Measurements from ENCODE around the gene PDLIM7.
"Not testable (repeated sequence)": the region's sequence is repeated elsewhere in the genome, so short reads cannot be mapped to it uniquely, and the experiment has no call there.

PDLIM7 gene

GRCh38 chr5:177492841-177493240, 4.6 kb downstream of the PDLIM7 start:
- DNase-seq (ENCODE audit: insufficient read length, low spot score) (no peak), FAIRE-seq (no peak)

GRCh38 chr5:177491983-177492746, 5.2 kb downstream of the PDLIM7 start:
- no peak for DNase-seq (ENCODE audit: insufficient read length, low spot score)
- no peak for FAIRE-seq

- FAIRE-seq = peak; percentile 4
These were observed 5.9 kb downstream of the PDLIM7 start for GRCh38 chr5:177491429-177491945.

GRCh38 chr5:177490992-177491391, 6.4 kb downstream of the PDLIM7 start:
- DNase-seq (ENCODE audit: insufficient read length, low spot score) (no peak), FAIRE-seq (no peak)

More at GRCh38 chr5:177491429-177491945, 5.9 kb downstream of the PDLIM7 start:
- no peak for DNase-seq (ENCODE audit: insufficient read length, low spot score)

- DNase-seq (ENCODE audit: insufficient read length, low spot score) (no peak), FAIRE-seq (no peak)
These were observed 7.0 kb downstream of the PDLIM7 start for GRCh38 chr5:177490311-177490991.

GRCh38 chr5:177489119-177489716, 8.2 kb downstream of the PDLIM7 start:
- DNase-seq (ENCODE audit: insufficient read length, low spot score) (no peak), FAIRE-seq (no peak)

GRCh38 chr5:177487975-177488374, 9.4 kb downstream of the PDLIM7 start:
- no peak for FAIRE-seq
- no peak for DNase-seq (ENCODE audit: insufficient read length, low spot score)

- no peak for DNase-seq (ENCODE audit: insufficient read length, low spot score)
- no peak for FAIRE-seq
These were observed 10.3 kb downstream of the PDLIM7 start for GRCh38 chr5:177487144-177487543.

GRCh38 chr5:177486256-177486655, 11.1 kb downstream of the PDLIM7 start:
- no peak for FAIRE-seq
- no peak for DNase-seq (ENCODE audit: insufficient read length, low spot score)

GRCh38 chr5:177485753-177486152, 11.7 kb downstream of the PDLIM7 start:
- not testable (repeated sequence) for FAIRE-seq; DNase-seq (ENCODE audit: insufficient read length, low spot score)

- FAIRE-seq = no peak
- DNase-seq (ENCODE audit: insufficient read length, low spot score) = no peak
These were observed 12.4 kb downstream of the PDLIM7 start for GRCh38 chr5:177484902-177485549.

GRCh38 chr5:177483994-177484901, 13.2 kb downstream of the PDLIM7 start:
- FAIRE-seq (no peak), DNase-seq (ENCODE audit: insufficient read length, low spot score) (no peak)

GRCh38 chr5:177483042-177483441, 14.4 kb downstream of the PDLIM7 start:
- no peak for FAIRE-seq

GRCh38 chr5:177482359-177482795, 15.0 kb downstream of the PDLIM7 start:
- DNase-seq (ENCODE audit: insufficient read length, low spot score) (no peak), FAIRE-seq (no peak)

More at GRCh38 chr5:177483042-177483441, 14.4 kb downstream of the PDLIM7 start:
- no peak for DNase-seq (ENCODE audit: insufficient read length, low spot score)

- DNase-seq (ENCODE audit: insufficient read length, low spot score) = no peak
- FAIRE-seq = no peak
These were observed 17.6 kb downstream of the PDLIM7 start for GRCh38 chr5:177479774-177480173.

GRCh38 chr5:177478711-177479646, 18.4 kb downstream of the PDLIM7 start:
- DNase-seq (ENCODE audit: insufficient read length, low spot score) = no peak

GRCh38 chr5:177477701-177478477, 19.5 kb downstream of the PDLIM7 start:
- no peak for FAIRE-seq
- no peak for DNase-seq (ENCODE audit: insufficient read length, low spot score)

More at GRCh38 chr5:177478711-177479646, 18.4 kb downstream of the PDLIM7 start:
- no peak for FAIRE-seq
